Measurements from ENCODE around the gene VWA7. TPM values are rescaled to one million over a fixed set of nuclear protein-coding genes. Genes with fewer than 3 reads are reported as not detected.

VWA7 gene
- total RNA-seq, 1 experiment from 2014 or later, result 2.5 TPM

GRCh38 chr6:31796993-31797385 lies 19.9 kb upstream of the VWA7 start:
- H2AFZ ChIP-seq (ENCODE audit: low read length), result no peak overlapping the region
- no peak overlapping the region for H3K56ac ChIP-seq (ENCODE audit: insufficient read length, low read depth, low read length)
- no peak overlapping the region for H3K4ac ChIP-seq (ENCODE audit: low read depth, low read length)
- no peaks in the 10 kb centered on the region for H3K9me3 Mint-ChIP-seq
- H3K4me2 ChIP-seq (ENCODE audit: insufficient read depth, insufficient read length, low read length), result no peak overlapping the region
- no peak overlapping the region for H3K9ac ChIP-seq (ENCODE audit: extremely low read depth, insufficient read length, low read length)
- H3K79me1 ChIP-seq (ENCODE audit: insufficient read depth, low read depth, low read length, poor library complexity, severe bottlenecking), result no peaks in the 10 kb centered on the region
- H3K4me1 ChIP-seq (ENCODE audit: insufficient read depth, low read length), result no peaks in the 10 kb centered on the region
- no peak overlapping the region for H4K91ac ChIP-seq (ENCODE audit: insufficient read length, low read depth, low read length)
- H2BK20ac ChIP-seq (ENCODE audit: low read depth, low read length, poor library complexity, severe bottlenecking), result no peak overlapping the region
- H3K27ac ChIP-seq (ENCODE audit: insufficient read length, low read depth, low read length), result no peak overlapping the region
- peaks cover 3% of the 10 kb centered on the region for H3K23me2 ChIP-seq (ENCODE audit: insufficient read length, low read depth, low read length, poor library complexity, severe bottlenecking)
- peak overlapping the region in 1 of 2 experiments; percentile 48; a peak in 1 of 5 replicates for H3K4me3 Mint-ChIP-seq
- H2BK15ac ChIP-seq (ENCODE audit: low read depth, low read length), result no peak overlapping the region
- H2BK5ac ChIP-seq (ENCODE audit: insufficient read length, low read length), result no peak overlapping the region
- no peaks in the 10 kb centered on the region for H3K9me3 ChIP-seq (ENCODE audit: control insufficient read depth, low read depth, low read length)
- H2BK12ac ChIP-seq (ENCODE audit: insufficient read length, low read depth, low read length), result no peak overlapping the region
- peaks cover 7 to 53% (median 42%) of the 10 kb centered on the region in 3 experiments; a peak in 6 of 7 replicates for H3K36me3 Mint-ChIP-seq (ENCODE audit: insufficient read depth in 1 of 3, low read depth in 3 of 3)
- H3K27ac Mint-ChIP-seq, result peak overlapping the region in 1 of 3 experiments; percentile 26; a peak in 2 of 7 replicates
- no peak overlapping the region for H2BK120ac ChIP-seq (ENCODE audit: low read depth, low read length, poor library complexity, severe bottlenecking)
- H2AK5ac ChIP-seq (ENCODE audit: insufficient read length, low read length), result no peak overlapping the region
- no peak overlapping the region for H4K5ac ChIP-seq (ENCODE audit: insufficient read length, low read depth, low read length)
- no peak overlapping the region for H4K8ac ChIP-seq (replicated peaks; ENCODE audit: insufficient read length, low read depth, low read length)
- H3K14ac ChIP-seq (ENCODE audit: insufficient read depth, low read length), result no peak overlapping the region
- peaks cover 6 to 7% of the 10 kb centered on the region in 2 experiments for H3K4me1 Mint-ChIP-seq
- peaks cover 2% of the 10 kb centered on the region; the same call in 1 of the 2 replicates for H3K79me2 ChIP-seq (ENCODE audit: insufficient read depth, low read length)
- no peak for TF ChIP-seq CTCF (conservative IDR thresholded peaks at IDR 0.05)
- no peaks in the 10 kb centered on the region for H3K27me3 Mint-ChIP-seq (ENCODE audit: low read depth)
- H3K18ac ChIP-seq (ENCODE audit: insufficient read length, low read depth, low read length), result no peak overlapping the region
- no CpG with 5 or more reads among the region's 2 CpGs for WGBS (ENCODE audit: extremely low coverage, insufficient read length, low lambda C conversion rate)
- H4K20me1 ChIP-seq (ENCODE audit: control insufficient read depth, insufficient read depth, insufficient read length), result no peaks in the 10 kb centered on the region
- no peaks in the 10 kb centered on the region for H3K27me3 ChIP-seq (ENCODE audit: insufficient read depth, low read length)
- H3T11ph ChIP-seq (ENCODE audit: low read length), result no peak overlapping the region
- DNase-seq, result no peak
- H3K23ac ChIP-seq (ENCODE audit: insufficient read length, low read depth, low read length), result no peak overlapping the region

All from H9 (cell line).